ENCODE results near the gene SIDT1.

The SIDT1 gene

DNA sequence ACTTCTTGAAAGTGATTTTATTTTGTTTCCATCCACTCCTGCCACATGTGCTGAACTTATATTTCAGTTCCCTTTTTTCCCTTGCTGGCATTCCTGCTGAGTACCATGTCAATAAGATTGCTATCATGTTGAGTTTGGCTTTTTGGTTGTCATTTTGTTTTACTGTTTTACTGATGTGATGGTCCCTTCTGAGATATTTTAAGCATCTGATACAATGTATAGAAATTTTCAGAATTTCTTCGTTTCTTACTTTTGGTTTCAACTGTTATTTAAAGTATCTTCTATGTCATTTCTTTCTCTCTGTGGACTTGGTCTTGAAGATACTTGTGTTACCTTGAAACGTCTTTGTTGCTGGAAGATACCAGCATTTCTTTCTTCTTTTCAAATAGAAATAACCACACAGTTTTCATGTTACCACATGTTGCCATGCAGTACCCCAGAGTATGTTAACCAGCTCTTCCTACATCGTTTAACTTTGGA is 14.1 kb downstream of the SIDT1 start:
- DNase-seq: no peak

GRCh38 chr3:113548501-113548900 is 16.1 kb downstream of the SIDT1 start:
- DNase-seq: no peak

GRCh38 chr3:113551820-113552219 is 19.5 kb downstream of the SIDT1 start:
- no peak for DNase-seq

GRCh38 chr3:113552851-113553250 is 20.5 kb downstream of the SIDT1 start:
- DNase-seq: peak; percentile 32

- DNase-seq: no peak
Measured at GRCh38 chr3:113555138-113555537, 22.8 kb downstream of the SIDT1 start.

DNA sequence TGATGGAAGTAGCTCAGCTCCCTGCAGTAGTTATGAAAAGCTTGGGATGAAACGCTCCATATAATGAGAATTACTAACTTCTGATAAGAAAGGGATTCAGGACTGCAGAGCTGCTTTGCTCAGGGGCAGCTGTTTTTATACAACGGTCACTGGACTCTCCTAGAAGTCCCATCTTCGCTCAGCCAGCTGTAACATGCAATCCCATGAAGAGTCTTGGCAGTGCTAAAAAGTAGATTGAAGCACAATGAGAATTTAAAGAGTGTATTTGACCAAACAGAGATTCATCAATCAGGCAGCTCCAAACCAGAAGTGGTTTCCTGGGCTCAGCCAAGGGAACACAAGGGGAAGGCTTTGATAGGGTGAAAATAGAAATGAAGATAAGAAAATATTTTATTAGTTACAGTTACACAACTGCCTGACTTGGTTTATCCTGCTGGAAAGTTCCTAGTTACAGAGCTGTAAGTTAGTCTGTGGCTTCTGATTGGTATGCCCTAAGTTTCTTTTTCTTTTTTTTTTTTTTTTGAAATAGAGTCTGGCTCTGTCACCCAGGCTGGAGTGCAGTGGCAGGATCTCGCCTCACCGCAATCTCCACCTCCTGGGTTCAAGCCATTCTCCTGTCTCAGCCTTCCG is 24.1 kb downstream of the SIDT1 start:
- no peak for DNase-seq

- no peak for DNase-seq
Measured at GRCh38 chr3:113556946-113557335, 24.6 kb downstream of the SIDT1 start.

GRCh38 chr3:113557374-113557773 is 25.0 kb downstream of the SIDT1 start:
- DNase-seq: no peak

GRCh38 chr3:113559009-113559408 is 26.7 kb downstream of the SIDT1 start:
- DNase-seq: no peak

- DNase-seq: no peak
Measured at GRCh38 chr3:113560271-113560670, 27.9 kb downstream of the SIDT1 start.

DNA sequence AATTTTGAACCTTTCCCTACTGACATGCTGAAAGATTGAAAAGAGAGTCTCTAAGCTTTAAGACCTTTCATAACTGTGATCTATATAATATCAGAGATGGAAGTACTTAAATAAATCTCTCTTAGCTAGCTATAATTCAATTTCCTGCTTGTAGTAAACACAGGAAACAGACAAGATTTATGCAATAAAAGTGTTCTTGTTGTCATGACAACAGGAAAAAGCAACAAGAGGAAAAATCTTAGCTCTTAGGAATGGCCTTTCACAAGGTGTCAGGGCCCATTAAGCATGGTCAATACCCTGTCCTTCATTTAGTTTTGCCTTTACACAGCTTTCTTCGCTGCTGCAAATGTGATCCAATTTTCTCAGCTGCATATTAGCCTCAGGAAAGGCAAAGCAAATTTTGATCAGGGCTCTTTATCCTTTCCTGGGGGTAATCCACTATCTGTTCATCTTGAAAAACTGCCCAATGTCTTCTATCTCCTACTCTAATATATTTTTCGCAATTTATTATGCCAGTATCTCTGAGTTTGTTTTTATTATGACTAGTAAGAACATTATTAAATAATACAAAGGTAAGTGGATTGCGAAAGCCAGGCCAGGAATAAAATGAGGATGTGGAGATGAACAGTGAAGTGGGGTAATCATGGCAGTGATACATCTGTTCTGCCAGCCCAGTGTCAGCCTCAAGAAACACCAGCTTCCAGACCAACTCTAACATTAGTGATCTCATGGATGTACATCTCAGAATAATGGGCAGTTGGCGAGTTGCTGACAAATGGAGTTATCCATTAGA is 28.7 kb downstream of the SIDT1 start:
- peak; percentile 39 for DNase-seq

DNA sequence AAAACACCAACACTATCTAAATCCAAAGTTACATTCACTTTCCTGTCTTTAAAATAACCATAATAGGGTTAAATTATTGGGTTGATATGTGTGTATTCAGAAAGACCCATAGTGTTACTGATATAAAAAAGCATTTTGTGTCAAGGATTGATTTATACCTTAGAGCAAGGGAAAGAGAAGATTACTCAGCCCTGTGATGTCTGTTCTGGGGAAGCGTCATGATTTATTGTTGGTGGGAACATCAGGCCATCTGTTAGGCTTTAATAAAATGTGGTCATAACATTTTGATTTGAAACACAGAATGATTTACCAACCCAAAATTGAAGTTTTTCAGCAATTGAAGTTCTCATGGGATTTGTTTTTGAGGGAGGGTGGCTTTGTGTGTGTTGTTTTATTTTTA is 33.2 kb downstream of the SIDT1 start:
- no peak for DNase-seq

DNA sequence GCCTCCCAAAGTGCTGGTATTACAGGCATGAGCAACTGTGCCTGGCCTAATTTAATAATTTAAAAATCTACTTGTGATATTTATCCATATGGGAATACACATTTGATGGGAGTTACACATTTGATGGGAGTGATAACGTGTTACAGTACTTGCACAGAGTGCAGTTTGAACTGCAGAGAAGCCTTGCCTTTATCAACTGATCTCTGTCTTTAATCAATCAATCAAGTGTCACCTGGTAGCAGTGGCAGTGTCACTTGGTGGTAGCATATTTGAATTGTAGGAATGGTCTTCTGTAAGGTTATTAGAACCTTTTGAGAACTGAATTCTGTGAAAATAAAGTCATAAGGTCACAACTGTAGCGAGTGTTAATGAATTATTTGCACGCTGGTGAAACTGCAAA is 37.8 kb downstream of the SIDT1 start:
- no peak for DNase-seq

GRCh38 chr3:113571360-113571759 is 39.0 kb downstream of the SIDT1 start:
- DNase-seq: no peak

DNA sequence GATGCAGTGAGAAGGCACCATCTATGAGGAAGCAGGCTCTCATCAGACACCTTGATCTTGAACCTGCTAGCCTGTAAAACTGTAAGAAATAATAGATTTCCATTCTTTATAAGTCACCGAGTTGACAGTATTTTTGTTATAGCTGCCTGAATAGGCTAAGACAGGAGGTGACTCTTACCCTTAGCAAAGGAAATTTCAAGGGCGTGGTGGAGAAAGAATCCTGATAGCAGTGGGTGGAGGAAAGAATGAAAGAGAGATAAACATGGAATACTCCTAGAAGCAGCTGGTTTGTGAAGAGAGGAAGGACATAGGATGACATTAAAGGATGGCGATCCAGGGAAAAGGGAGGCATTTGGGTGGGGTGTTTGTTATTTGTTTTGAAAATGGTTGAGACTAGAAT is 41.4 kb downstream of the SIDT1 start:
- no peak for DNase-seq

DNA sequence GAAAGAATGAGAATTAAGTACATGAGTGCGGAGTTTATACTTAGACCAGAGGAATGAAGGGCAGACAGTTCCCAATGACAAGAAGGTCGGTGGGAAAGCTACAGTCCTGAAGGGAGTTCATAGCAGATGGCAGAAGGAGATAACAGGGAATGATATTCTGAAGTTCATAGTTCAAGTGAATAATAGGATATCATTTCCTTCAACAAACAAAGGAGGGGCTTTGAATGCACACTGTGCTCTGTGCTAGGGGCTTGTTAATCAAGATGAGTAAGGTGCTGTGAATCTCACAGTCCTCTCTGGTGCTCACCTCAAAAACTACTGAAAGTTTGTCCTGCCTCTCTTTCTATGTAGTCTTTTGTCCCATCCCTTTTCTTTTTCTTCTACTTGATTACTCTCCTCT is 41.9 kb downstream of the SIDT1 start:
- no peak for DNase-seq

GRCh38 chr3:113575206-113575605 is 42.9 kb downstream of the SIDT1 start:
- DNase-seq: no peak

GRCh38 chr3:113585228-113585627 is 52.9 kb downstream of the SIDT1 start:
- no peak for DNase-seq

DNA sequence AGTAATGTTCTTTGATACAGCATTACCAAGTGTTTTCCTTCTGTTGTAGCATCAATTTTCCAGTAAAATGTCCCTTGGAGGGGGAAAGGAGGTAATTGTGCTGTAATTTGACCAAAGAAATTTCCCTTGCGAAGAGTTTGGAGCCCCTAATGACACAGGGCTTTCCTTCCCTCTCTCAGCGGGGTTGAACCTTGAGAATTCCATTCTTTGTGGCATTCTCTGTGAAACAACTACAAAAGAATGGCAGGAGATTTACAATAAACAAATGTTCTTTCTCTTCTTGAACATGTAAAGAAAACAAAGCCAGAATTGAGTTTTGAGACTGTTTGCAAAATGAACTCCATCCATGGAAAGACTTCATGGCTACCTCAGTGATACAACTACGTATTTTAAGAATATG is 53.4 kb downstream of the SIDT1 start:
- DNase-seq: no peak

DNA sequence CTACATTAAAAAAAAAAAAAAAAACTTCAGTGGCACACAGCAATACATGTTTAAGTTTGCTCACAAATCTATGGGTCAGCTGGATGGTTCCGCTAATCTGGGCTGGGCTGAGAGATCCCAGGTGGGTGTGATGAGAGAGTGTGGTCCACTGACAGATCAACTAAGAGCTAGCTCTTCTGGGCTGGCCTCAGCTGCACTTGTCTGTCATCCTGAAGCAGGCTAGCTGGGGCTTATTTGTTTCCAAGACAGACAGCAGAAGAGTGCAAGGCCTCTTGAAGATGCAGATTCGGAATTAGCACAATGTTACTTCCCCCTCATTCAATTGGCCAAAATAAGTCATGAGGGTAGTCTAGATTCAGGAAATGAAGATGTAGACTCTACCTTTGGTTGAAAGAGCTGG is 56.5 kb downstream of the SIDT1 start:
- DNase-seq: no peak

DNA sequence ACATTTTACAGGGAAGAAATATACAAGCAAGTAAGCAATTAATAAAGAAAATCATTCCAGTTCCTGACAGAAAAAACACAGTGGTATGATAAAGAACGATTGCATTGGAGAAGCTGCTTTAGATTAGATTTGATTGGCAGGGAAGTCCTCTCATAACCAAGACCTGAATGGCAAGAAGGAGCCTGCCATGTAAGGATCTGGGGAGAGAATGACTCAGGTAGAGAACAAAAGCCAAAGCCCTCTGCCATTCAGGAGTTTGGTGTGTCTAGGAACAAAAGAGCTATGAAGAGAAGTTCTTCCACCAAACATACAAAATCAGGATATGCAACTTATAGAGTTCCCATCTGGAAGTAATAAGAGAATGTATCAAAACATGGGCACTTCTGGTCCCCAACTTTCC is 57.6 kb downstream of the SIDT1 start:
- no peak for DNase-seq

GRCh38 chr3:113590983-113591382 is 58.6 kb downstream of the SIDT1 start:
- no peak for DNase-seq

DNA sequence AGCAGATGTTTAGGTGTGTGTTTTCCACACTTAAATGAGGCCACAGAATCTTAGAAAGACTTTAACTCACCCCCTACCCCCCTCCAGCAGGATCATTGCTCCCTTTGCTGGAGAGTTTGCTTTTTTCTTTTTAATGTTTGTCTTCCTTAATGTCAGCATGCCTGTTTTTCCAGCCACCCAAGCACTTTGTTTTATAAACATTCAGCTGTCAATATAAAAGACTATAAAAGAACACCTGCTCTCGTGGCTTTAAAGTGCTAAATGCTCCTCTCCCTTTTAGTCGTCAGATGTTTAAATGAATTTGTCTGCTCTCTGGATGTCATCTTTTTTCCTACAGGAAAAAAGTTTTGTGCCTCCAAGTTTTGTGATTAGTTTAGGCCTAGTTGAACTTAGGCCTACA is 61.7 kb downstream of the SIDT1 start:
- DNase-seq: no peak

- DNase-seq: no peak
Measured at GRCh38 chr3:113597596-113598354, 65.4 kb downstream of the SIDT1 start.

Data from central memory CD4-positive, alpha-beta T cell (primary cell).